ENCODE results near the gene PDCD5.
"Not testable (repeated sequence)": the region's sequence is repeated elsewhere in the genome, so short reads cannot be mapped to it uniquely, and the experiment has no call there.

The PDCD5 gene

DNA sequence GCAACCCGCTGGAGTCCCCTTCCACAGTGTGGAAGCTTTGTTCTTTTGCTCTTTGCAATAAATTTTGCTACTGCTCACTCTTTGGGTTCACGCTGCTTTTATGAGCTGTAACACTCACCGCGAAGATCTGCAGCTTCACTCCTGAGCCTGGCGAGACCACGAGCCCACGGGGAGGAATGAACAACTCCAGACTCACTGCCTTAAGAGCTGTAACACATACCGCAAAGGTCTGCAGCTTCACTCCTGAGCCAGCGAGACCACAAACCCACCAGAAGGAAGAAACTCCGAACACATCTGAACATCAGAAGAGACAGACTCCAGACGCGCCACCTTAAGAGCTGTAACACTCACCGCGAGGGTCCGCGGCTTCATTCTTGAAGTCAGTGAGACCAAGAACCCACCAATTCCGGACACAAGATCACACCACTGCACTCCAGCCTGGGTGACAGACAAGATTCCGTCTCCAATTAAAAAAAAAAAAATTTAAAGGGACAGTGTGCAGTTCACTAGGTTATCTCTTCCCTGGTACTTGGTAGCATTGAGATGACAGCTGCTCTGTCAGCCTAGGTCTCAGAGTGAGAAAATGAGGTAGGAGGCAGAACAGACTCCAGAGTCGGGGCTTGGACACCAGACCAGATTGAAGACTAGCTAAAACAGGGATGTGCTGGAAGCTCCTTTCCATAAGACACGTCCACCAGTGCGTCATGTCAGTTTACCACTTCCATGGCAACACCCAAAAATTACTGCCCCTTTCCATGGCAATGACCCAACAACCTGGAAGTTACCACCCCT, 8.1 kb upstream of the PDCD5 start:
- DNase-seq; in situ Hi-C loops (cut with HindIII; ENCODE audit: low pct_ligation_motif_present, low pct_unique_long_range_greater_than_20kb, low sequenced_read_pairs): not testable (repeated sequence)

DNA sequence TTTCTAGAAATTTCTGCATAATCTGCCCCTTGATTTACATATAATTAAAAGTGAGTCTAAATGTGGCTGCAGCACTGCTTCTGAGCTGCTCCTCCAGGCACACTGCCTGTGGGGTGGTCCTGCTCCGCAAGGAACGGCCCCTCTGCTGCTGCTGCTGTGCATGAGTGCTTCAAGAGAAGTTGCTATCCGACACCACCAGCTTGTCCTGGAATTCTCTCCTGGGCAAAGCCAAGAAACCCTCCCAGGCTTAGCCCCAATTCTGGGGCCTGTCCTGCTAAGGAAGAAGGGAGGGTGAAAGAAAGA, 7.5 kb upstream of the PDCD5 start:
- DNase-seq = no peak
- in situ Hi-C loops (cut with HindIII; ENCODE audit: low pct_ligation_motif_present, low pct_unique_long_range_greater_than_20kb, low sequenced_read_pairs) = no loop called here

DNA sequence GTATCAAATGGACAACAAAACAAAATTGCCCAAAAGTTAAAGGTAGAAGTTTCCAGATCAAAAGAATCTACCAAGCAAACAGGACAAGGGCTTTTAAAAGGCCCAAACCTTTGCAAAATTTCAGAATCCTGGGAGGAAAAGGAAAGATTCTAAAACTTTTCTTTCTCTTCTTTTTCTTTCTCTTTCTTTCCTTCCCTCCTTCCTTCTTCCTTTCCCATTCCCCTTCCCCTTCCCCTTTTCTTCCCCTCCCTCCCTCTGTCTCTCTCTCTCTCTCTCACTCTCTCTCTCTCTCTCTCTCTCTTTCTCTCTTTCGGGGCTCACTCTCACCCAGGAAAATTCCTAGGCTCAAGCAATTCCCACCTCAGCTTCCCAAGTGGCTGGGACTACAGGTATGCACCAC, 4.2 kb upstream of the PDCD5 start:
- no peak for DNase-seq
- in situ Hi-C loops (cut with HindIII; ENCODE audit: low pct_ligation_motif_present, low pct_unique_long_range_greater_than_20kb, low sequenced_read_pairs) = no loop called here

DNA sequence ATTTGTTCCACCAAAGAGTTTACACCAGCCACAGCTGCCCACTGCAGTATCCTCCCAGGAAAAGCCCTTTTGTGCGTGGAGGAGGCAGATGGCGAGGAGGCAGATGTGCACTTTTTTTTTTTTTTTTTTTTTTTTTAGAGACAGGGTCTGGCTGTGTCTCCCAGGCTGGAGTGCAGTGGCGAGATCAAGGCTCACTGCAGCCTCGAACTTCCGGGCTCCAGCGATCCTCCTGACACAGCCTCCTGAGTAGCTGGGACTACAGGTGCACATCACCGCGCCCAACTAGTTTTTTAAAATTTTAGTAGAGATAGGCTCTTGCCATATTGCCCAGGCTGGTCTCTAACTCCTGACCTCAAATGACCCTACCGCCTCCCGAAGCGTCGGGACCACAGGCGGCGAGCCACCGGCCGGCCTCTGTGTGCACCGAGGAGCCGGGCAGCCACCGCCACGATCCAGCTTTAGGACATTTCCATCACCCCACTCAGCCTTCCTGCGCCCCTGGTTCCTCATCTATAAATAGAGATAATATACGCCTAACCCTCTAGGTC, 563 bp upstream of the PDCD5 start:
- in situ Hi-C loops (cut with HindIII; ENCODE audit: low pct_ligation_motif_present, low pct_unique_long_range_greater_than_20kb, low sequenced_read_pairs) = no loop called here
- DNase-seq = no peak

DNA sequence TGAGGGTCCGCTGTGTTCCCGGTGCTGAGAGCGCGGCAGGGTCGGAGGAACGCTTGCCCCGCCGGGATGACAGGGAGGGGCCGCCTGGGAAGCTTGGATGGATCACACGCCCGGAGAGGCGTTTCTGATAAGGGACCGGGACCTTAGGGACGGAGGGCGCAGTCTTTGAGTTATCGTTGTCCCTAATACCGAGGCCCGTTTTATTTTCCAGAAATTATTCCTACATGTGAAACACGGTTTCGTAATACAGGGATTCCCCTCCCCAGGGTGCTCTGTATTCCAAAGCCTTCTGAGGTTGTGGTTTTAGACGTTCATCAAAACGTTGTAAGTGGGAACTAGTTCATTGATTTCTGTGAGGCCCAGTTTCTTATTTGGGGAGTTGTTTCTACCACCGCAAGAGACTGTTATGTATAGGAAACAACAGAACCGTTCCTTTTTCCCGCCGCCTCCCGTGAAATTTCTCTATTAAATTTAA, 752 bp downstream of the PDCD5 start:
- peak; percentile 26 for DNase-seq
- in situ Hi-C loops (cut with HindIII; ENCODE audit: low pct_ligation_motif_present, low pct_unique_long_range_greater_than_20kb, low sequenced_read_pairs) = no loop called here

DNA sequence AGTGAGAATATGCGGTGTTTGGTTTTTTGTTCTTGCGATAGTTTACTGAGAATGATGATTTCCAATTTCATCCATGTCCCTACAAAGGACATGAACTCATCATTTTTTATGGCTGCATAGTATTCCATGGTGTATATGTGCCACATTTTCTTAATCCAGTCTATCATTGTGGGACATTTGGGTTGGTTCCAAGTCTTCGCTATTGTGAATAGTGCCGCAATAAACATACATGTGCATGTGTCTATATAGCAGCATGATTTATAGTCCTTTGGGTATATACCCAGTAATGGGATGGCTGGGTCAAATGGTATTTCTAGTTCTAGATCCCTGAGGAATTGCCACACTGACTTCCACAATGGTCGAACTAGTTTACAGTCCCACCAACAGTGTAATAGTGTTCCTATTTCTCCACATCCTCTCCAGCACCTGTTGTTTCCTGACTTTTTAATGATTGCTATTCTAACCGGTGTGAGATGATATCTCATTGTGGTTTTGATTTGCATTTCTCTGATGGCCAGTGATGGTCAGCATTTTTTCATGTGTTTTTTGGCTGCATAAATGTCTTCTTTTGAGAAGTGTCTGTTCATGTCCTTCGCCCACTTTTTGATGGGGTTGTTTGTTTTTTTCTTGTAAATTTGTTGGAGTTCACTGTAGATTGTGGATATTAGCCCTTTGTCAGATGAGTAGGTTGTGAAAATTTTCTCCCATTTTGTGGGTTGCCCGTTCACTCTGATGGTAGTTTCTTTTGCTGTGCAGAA, 6.9 kb downstream of the PDCD5 start:
- DNase-seq; in situ Hi-C loops (cut with HindIII; ENCODE audit: low pct_ligation_motif_present, low pct_unique_long_range_greater_than_20kb, low sequenced_read_pairs): not testable (repeated sequence)

DNA sequence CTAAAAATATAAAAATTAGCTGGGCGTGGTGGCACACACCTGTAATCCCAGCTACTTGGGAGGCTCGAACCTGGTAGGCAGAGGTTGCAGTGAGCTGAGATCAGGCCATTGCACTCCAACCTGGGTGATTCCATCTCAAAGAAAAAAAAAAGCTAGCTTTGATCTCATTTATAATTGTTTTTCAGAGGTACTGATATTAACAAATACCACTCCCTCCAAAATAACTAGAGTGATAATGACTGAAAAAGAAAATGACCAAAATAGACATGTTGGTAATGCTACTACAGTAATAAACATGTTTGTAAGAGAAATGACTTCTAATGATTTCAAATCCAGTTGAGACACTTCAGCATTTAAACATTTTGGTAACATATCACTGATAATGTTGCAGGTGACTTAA, 13.0 kb downstream of the PDCD5 start:
- DNase-seq = no peak
- in situ Hi-C loops (cut with HindIII; ENCODE audit: low pct_ligation_motif_present, low pct_unique_long_range_greater_than_20kb, low sequenced_read_pairs) = no loop called here

DNA sequence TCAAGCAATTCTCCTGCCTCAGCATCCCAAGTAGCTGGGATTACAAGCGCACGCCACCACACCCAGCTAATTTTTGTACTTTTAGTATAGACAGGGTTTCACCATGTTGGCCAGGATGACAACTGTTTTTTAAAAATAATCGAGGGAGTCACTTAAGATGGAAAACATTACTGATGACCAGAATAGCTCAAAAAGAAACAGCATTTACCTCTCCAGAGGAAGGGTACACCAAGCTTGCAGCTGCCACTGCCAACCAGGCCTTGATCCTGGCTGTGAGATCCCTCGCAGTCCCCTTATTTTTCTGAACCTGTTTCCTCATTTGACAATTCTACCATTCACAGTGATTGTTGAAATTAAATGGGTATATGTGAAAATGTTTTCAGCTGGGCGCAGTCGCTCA, 14.5 kb downstream of the PDCD5 start:
- in situ Hi-C loops (cut with HindIII; ENCODE audit: low pct_ligation_motif_present, low pct_unique_long_range_greater_than_20kb, low sequenced_read_pairs) = no loop called here
- DNase-seq = no peak

DNA sequence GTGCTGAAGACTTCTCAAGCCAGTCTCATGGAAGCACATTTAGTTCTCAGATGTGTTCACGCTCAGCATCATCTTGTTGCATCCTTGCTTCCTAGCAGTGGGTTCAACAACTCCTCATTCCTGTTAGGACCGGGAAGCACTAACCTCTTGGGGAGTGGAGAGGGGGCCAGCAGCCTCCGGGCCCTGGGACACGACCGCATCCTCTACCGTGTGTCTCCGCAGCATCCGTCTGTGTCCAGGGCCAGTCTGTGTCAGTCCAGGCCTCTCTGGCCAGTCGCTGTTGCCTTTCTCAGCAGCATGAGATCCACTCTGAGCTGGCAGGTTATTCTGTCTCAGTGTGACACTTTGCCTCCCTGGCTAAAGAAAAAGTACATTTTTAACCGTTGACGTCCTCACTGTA, 17.0 kb downstream of the PDCD5 start:
- in situ Hi-C loops (cut with HindIII; ENCODE audit: low pct_ligation_motif_present, low pct_unique_long_range_greater_than_20kb, low sequenced_read_pairs) = no loop called here
- DNase-seq = no peak

DNA sequence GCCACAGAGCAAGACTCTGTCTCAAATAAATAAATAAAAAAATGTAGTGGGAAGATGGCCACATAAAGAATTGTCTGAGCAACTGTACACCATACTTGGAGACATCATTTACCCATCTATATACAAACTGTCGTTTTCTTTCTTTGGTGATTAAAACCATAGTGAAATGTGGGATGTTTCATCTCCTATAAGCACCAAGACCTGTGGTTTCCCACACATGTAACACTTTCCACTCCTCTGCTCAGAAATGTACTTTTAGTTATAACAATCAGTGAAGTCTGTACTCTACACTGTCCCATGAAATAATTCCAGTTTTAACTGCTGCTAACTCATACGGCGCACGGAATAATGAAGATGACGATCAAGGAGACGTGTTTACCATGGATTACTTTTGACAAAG, 18.3 kb downstream of the PDCD5 start:
- no peak for DNase-seq
- in situ Hi-C loops (cut with HindIII; ENCODE audit: low pct_ligation_motif_present, low pct_unique_long_range_greater_than_20kb, low sequenced_read_pairs) = no loop called here

DNA sequence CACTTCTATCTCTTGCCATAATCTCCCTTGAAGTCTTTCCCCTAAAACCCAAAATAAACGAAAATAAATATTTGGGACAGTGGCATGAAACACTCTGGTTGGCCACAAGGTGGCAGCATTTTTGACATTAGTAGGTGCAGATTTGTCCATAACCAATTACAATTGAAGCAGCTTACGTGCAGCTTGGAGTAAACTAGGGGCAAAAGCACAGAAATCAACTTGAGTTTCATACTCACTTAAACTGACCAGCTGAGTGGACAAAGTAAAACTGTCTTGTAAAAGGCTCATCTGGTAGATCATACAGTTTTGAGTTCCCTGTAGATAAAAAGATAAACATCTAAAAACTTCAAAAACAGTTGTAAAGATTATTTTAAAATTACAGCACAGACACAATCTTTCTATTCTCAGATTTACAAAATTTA, 18.8 kb downstream of the PDCD5 start:
- DNase-seq = peak; percentile 48
- in situ Hi-C loops (cut with HindIII; ENCODE audit: low pct_ligation_motif_present, low pct_unique_long_range_greater_than_20kb, low sequenced_read_pairs) = no loop called here

DNA sequence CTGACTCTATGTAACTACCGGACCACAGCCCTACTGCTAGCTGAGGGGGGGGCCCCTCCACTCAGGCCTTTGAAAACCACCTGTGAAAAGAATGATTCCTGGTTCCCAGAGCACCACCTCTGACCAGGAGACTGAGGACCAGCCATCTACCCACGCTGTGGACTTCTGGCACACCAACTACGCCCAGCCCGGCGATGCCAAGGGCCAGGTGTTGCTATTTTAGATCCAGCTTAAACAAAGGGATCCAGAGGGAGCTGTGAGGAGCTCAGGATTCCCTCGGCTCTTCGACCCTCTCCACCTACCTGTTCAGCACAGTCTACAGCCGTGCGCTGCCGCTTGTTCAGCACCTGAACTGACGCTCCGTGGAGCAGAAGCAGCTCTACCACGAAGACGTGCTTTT, 23.0 kb downstream of the PDCD5 start:
- DNase-seq = no peak
- in situ Hi-C loops (cut with HindIII; ENCODE audit: low pct_ligation_motif_present, low pct_unique_long_range_greater_than_20kb, low sequenced_read_pairs) = no loop called here

DNA sequence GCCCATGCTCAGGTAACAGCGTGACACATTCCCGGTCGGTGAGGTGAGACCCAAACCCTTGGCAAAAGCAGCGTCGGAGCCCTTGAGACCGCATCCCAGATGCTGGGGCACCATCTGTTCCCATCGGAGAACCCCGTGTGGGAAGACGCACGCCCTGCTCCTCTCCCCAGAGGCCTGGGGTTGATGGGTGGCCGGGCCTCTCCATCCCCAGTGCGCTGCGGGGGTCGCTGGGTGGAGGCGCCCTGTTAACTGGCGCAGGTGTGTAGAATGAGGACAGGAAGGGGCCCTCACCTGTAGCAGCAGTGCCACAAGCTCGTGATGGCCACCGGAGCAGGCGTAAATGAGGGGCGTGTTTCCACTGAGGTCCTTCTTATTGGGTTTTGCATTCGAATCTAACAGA, 24.6 kb downstream of the PDCD5 start:
- in situ Hi-C loops (cut with HindIII; ENCODE audit: low pct_ligation_motif_present, low pct_unique_long_range_greater_than_20kb, low sequenced_read_pairs) = no loop called here
- no peak for DNase-seq

DNA sequence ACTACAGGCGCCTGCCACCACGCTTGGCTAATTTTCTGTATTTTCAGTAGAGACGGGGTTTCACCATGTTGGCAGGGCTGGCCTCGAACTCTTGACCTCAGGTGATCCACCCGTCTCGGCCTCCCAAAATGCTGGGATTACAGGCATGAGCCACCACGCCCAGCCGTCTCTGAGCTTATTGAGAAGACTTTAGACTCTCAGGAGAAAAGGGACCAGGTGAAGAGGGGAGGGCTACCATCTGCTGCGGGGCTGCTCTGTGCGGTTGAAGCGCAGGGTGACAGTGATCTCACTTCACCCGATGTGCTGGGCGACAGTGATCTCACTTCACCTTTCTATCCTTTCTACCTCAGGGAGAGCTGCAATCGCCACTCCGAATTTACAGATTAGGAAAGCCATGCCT, 25.3 kb downstream of the PDCD5 start:
- in situ Hi-C loops (cut with HindIII; ENCODE audit: low pct_ligation_motif_present, low pct_unique_long_range_greater_than_20kb, low sequenced_read_pairs) = no loop called here
- no peak for DNase-seq

DNA sequence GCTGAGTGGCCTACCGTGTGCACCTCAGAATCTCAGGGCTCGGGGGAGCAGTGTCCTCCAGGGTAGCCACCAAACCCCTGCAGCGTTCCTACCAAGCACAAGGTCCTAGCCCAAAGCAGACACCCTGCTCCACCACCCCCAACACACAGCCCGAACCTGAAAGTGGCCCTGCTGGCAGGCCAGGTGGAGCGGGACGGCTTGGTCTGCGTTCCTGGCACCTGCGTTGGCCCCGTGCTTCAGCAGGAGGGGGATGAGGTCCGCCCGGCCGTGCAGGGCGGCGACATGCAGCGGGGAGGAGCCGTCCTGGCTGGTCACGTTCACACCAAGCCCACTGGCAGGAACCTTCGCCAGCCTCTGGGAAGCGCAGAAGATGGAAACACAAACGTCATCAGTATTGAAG, 26.5 kb downstream of the PDCD5 start:
- in situ Hi-C loops (cut with HindIII; ENCODE audit: low pct_ligation_motif_present, low pct_unique_long_range_greater_than_20kb, low sequenced_read_pairs) = no loop called here
- no peak for DNase-seq

DNA sequence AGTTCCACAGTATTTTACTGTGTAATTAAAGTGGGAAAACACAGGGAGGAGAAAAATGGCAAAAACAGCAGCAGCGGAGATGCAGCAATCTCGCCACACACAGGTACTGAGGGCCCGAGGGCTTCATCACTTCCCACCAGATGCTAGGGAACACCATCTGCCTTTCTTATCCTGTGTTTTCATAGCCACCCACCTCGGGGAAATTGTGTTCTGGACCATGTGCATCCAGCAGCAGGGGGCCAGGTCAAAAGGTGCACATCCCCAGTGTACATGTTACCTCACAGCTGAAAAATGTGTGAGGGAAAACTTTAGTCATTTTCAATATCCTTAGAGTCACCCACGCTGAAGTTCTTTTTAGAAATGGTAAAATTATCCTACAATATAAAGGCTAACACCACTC, 30.2 kb downstream of the PDCD5 start:
- in situ Hi-C loops (cut with HindIII; ENCODE audit: low pct_ligation_motif_present, low pct_unique_long_range_greater_than_20kb, low sequenced_read_pairs) = no loop called here
- DNase-seq = no peak

DNA sequence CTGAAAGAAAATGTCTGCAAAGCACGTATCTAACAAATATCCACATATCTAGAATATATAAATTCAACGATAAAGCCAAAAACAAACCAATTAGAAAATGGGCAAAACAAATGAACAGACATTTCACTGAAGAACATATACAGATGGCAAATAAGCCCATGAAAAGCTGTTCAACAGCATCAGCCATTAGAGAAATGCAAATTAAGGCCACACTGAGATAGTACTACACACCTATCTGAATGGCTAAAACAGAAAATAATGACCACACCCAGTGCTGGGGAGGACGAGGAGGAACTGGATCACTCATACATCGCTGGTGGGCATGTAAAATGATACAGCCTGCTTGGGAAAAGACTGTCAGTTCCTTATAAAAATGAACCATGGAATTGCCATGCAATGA, 32.0 kb downstream of the PDCD5 start:
- in situ Hi-C loops (cut with HindIII; ENCODE audit: low pct_ligation_motif_present, low pct_unique_long_range_greater_than_20kb, low sequenced_read_pairs) = no loop called here
- DNase-seq = no peak

DNA sequence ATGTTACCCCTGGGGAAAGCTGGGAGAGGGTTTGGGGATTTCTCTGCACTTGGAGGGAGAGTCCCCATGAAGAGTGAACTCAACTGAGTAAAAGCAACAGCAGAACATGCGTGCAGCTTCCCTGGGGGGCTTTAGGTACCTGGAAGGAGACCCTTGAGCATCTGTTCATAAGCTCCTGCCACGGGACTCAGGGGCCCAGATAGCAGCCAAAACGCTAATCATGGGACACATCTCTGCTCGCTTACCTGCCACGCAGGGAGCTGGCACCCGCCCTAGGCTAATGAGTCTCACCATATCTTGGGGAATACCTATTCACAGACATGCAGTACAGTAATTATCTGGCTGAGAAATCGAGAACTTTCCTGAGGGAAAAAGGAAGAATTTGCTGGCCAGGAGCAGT, 33.9 kb downstream of the PDCD5 start:
- no peak for DNase-seq
- in situ Hi-C loops (cut with HindIII; ENCODE audit: low pct_ligation_motif_present, low pct_unique_long_range_greater_than_20kb, low sequenced_read_pairs) = no loop called here

DNA sequence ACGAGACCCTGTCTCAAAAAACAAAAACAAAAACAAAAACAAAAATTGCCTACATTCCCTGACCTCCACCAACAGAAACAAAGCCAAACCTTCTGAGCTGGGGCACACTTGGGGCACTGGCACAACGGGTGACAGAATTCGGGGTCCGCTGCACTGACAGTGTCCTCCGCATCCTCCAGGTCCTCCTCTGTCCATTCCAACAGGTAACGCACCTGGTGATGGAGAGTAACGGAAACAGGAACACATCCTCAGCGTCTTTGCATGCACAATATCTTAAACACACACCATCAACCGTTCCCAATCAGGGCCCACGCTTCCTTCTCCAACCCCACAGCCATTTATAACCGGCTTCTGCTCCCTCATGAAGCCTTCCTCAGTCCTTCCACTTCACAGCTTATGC, 34.6 kb downstream of the PDCD5 start:
- in situ Hi-C loops (cut with HindIII; ENCODE audit: low pct_ligation_motif_present, low pct_unique_long_range_greater_than_20kb, low sequenced_read_pairs) = no loop called here
- DNase-seq = no peak
